ENCODE data around the gene NCEH1. TPM values are rescaled to one million over a fixed set of nuclear protein-coding genes. Genes with fewer than 3 reads are reported as not detected.
A peak's percentile ranks its signal among the peaks of the same experiment; 100 is the strongest.

The NCEH1 gene
- total RNA-seq, 5 donors from 2014 or later (not counting 1 experiment from before 2014, with no cell fraction given): 2.4 to 3.8 (median 3.5) TPM

DNA sequence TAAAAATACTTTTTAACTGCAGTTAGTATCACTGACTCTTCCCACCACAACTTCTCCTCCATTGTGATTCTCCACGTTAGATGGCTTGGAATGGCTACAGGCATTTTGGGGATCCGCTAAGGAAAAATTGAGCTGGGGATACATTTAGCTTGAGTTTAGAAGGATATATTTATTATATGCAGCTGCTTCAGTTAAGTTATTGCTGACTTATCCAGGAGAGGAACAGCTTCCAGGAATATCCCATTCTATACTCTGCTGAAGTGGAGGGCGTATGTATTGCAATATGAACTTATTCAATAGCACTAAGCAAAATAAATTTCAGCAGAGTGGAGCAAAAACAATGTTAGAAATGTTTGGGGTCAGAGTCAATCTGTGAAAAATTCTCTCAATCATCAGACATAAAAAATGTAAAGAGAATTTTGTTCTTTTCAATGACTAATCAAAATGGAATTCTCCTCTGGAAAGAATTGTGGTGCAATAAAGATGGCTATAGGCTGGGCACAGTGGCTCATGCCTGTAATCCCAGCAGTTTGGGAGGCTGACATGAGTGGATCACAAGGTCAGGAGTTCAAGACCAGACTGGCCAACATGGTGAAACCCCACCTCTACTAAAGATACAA is 84.7 kb downstream of the NCEH1 start:
- DNase-seq: no peak
- ATAC-seq (replicated peaks in 1 of 4): no peak
- no peak overlapping the region for H3K4me3 ChIP-seq (ENCODE audit: control insufficient read depth in 1 of 2, extremely low read depth in 1 of 2, low read length in 1 of 2)
- H3K4me1 ChIP-seq (ENCODE audit: control insufficient read depth in 1 of 2, extremely low read depth in 1 of 2, insufficient read depth in 2 of 2, low read length in 2 of 2): no peaks in the 10 kb centered on the region
- H3K9me3 Mint-ChIP-seq: no peaks in the 10 kb centered on the region
- ChIA-PET POLR2A (no interaction called here), CTCF (interaction anchor here (0.6 to 1.3 kb wide), 2 partner anchors 42 to 167 kb away, joined by 3 read pairs; no protein-coding TSS in a partner anchor)
- peaks cover 5 to 9% (median 6%) of the 10 kb centered on the region in 3 donors for H3K4me1 Mint-ChIP-seq
- no CpG with 5 or more reads among the region's 3 CpGs for WGBS (ENCODE audit: insufficient coverage)
- H3K36me3 Mint-ChIP-seq: peaks cover 5% of the 10 kb centered on the region
- H3K27ac Mint-ChIP-seq: no peak overlapping the region
- no peaks in the 10 kb centered on the region for H3K36me3 ChIP-seq (ENCODE audit: control insufficient read depth in 2 of 2, extremely low read depth in 1 of 2, insufficient read depth in 1 of 2, low read length in 1 of 2)
- no peaks in the 10 kb centered on the region for H3K27me3 ChIP-seq (replicated peaks in 1 of 2; ENCODE audit: control insufficient read depth in 2 of 2, extremely low read depth in 1 of 2, insufficient read depth in 2 of 2, low read length in 1 of 2)
- H3K9me3 ChIP-seq: no peaks in the 10 kb centered on the region
- H3K27me3 Mint-ChIP-seq: no peaks in the 10 kb centered on the region
- H3K27ac ChIP-seq (ENCODE audit: low read length): no peak overlapping the region
- no peak overlapping the region for H3K4me3 Mint-ChIP-seq

DNA sequence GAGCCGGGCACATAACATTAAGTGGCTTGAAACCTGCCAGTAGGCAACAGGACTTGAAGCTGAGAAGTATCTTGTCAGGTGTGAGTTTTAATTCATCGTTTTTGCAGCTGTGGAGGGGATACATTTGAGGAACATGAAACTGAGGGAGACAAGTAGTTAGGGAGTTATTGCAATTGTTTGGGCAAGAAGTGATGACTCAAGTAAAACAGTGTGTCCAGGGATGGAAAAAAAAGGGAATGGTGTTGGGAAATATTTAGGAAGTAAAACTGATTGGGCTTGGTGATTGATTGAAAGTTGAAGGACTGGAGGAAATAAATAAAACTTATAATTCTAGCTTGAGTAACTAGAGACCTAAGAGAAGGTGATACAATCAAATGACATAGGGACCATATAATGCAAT is 85.5 kb downstream of the NCEH1 start:
- Mint-ChIP-seq H3K4me1 (peaks cover 5 to 9% (median 6%) of the 10 kb centered on the region in 3 donors), H3K4me3 (no peak overlapping the region), H3K9me3 (no peaks in the 10 kb centered on the region), H3K36me3 (peaks cover 5% of the 10 kb centered on the region), H3K27ac (no peak overlapping the region), H3K27me3 (no peaks in the 10 kb centered on the region)
- 86% methylated on average over 2 of the region's 2 CpGs for WGBS (ENCODE audit: insufficient coverage)
- Histone ChIP-seq H3K4me3 (ENCODE audit: control insufficient read depth in 1 of 2, extremely low read depth in 1 of 2, low read length in 1 of 2) (no peak overlapping the region), H3K4me1 (ENCODE audit: control insufficient read depth in 1 of 2, extremely low read depth in 1 of 2, insufficient read depth in 2 of 2, low read length in 2 of 2) (no peaks in the 10 kb centered on the region), H3K27ac (ENCODE audit: low read length) (no peak overlapping the region), H3K36me3 (ENCODE audit: control insufficient read depth in 2 of 2, extremely low read depth in 1 of 2, insufficient read depth in 1 of 2, low read length in 1 of 2) (no peaks in the 10 kb centered on the region), H3K27me3 (replicated peaks in 1 of 2; ENCODE audit: control insufficient read depth in 2 of 2, extremely low read depth in 1 of 2, insufficient read depth in 2 of 2, low read length in 1 of 2) (no peaks in the 10 kb centered on the region), H3K9me3 (no peaks in the 10 kb centered on the region)
- ChIA-PET POLR2A (no interaction called here), CTCF (interaction anchor here (0.7 to 1.4 kb wide), 4 partner anchors 12 to 174 kb away, joined by 3 to 7 read pairs (median 4); no protein-coding TSS in a partner anchor)
- DNase-seq: no peak
- no peak for ATAC-seq (replicated peaks in 1 of 4)

DNA sequence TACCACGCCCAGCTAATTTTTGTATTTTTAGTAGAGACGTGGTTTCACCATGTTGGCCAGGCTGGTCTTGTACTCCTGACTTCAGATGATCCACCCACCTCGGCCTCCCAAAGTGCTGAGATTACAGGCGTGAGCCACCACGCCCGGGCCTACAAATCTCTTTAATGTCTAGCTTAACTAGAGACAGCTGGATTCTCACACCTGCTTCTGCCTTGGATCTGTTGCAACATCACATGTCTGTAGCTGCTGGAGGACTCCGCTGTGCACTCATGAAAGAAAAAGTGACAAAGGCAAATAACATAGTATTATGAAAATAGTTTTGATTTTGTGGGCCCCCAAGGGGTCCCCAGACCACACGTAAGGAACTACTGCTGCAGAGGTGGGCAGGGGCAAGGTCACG is 85.9 kb downstream of the NCEH1 start:
- no peak for ATAC-seq (replicated peaks in 1 of 4)
- WGBS (ENCODE audit: insufficient coverage): 89% methylated on average over 8 of the region's 9 CpGs
- H3K4me3 ChIP-seq (ENCODE audit: control insufficient read depth in 1 of 2, extremely low read depth in 1 of 2, low read length in 1 of 2): no peak overlapping the region
- Mint-ChIP-seq H3K27ac (no peak overlapping the region), H3K4me3 (no peak overlapping the region), H3K9me3 (no peaks in the 10 kb centered on the region), H3K36me3 (peaks cover 5% of the 10 kb centered on the region), H3K27me3 (no peaks in the 10 kb centered on the region), H3K4me1 (peaks cover 5 to 9% (median 6%) of the 10 kb centered on the region in 3 donors)
- H3K36me3 ChIP-seq (ENCODE audit: control insufficient read depth in 2 of 2, extremely low read depth in 1 of 2, insufficient read depth in 1 of 2, low read length in 1 of 2): no peaks in the 10 kb centered on the region
- H3K27me3 ChIP-seq (replicated peaks in 1 of 2; ENCODE audit: control insufficient read depth in 2 of 2, extremely low read depth in 1 of 2, insufficient read depth in 2 of 2, low read length in 1 of 2): no peaks in the 10 kb centered on the region
- H3K4me1 ChIP-seq (ENCODE audit: control insufficient read depth in 1 of 2, extremely low read depth in 1 of 2, insufficient read depth in 2 of 2, low read length in 2 of 2): no peaks in the 10 kb centered on the region
- no peaks in the 10 kb centered on the region for H3K9me3 ChIP-seq
- ChIA-PET POLR2A (no interaction called here), CTCF (interaction anchor here (0.6 to 1.4 kb wide), 9 partner anchors 12 to 862 kb away, joined by 3 to 7 read pairs (median 3); no protein-coding TSS in a partner anchor)
- no peak overlapping the region for H3K27ac ChIP-seq (ENCODE audit: low read length)
- no peak for DNase-seq

DNA sequence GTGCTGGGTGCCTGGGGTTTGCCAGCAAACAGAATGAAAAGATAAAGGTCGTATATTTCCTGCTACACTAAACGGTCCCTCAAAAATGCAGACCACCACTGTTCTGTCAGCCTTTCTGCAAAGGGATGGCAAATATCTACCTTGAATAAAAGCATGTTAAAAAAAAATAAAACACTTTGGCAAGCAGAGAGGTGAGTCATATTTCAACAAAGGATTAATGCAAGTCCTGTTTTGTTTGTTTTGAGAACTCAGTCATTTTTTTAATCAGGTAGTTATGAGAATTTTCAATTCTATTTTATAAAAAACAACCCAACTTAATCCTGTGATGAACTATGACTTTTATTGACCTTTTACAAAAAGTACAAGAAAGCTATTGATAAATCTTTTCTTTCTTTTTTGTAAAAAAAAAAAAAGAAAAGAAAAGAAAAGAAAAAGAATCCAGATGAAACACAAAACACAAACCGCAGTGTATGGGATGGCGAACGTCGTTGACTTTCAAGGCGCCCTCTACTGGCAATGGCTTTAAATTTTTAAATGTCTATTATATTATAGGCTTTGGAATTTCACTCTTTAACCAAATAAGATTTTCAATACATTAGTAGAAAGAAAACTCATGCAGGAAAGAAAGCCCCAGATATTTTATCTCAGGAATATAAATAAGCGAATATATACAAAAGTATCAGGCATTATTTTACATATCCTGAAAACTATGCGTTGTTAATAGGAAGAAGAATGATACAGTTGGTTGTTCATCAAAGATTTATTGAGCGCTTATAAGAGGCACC is 87.8 kb downstream of the NCEH1 start:
- Mint-ChIP-seq H3K36me3 (no peaks in the 10 kb centered on the region), H3K27me3 (no peaks in the 10 kb centered on the region), H3K4me3 (peak overlapping the region in 1 of 3 donors; percentile 22), H3K27ac (no peak overlapping the region), H3K4me1 (peaks cover 5 to 9% (median 6%) of the 10 kb centered on the region in 3 donors), H3K9me3 (peaks cover 0 to 5% (median 4%) of the 10 kb centered on the region in 3 donors)
- CTCF ChIA-PET: interaction anchor here (0.5 to 1.3 kb wide), 37 partner anchors 9 to 1808 kb away, joined by 3 to 13 read pairs (median 4); partner anchors contain the start of gene ECT2 (in 1 of the 2)
- Histone ChIP-seq H3K9me3 (no peaks in the 10 kb centered on the region), H3K4me1 (ENCODE audit: control insufficient read depth in 1 of 2, extremely low read depth in 1 of 2, insufficient read depth in 2 of 2, low read length in 2 of 2) (no peaks in the 10 kb centered on the region), H3K27me3 (replicated peaks in 1 of 2; ENCODE audit: control insufficient read depth in 2 of 2, extremely low read depth in 1 of 2, insufficient read depth in 2 of 2, low read length in 1 of 2) (no peaks in the 10 kb centered on the region), H3K4me3 (ENCODE audit: control insufficient read depth in 1 of 2, extremely low read depth in 1 of 2, low read length in 1 of 2) (no peak overlapping the region), H3K27ac (ENCODE audit: low read length) (no peak overlapping the region), H3K36me3 (ENCODE audit: control insufficient read depth in 2 of 2, extremely low read depth in 1 of 2, insufficient read depth in 1 of 2, low read length in 1 of 2) (no peaks in the 10 kb centered on the region)
- WGBS (ENCODE audit: insufficient coverage): no CpG with 5 or more reads among the region's 10 CpGs
- DNase-seq (peak in 24 of 35 experiments; percentile 3 to 69 (median 19)), ATAC-seq (replicated peaks in 1 of 4) (peak in 3 of 4 experiments; percentile 38 to 68 (median 65))
- POLR2A ChIA-PET: interaction anchor here (0.6 kb wide), 4 partner anchors 101 to 164 kb away, joined by 3 to 4 read pairs (median 4); no protein-coding TSS in a partner anchor

DNA sequence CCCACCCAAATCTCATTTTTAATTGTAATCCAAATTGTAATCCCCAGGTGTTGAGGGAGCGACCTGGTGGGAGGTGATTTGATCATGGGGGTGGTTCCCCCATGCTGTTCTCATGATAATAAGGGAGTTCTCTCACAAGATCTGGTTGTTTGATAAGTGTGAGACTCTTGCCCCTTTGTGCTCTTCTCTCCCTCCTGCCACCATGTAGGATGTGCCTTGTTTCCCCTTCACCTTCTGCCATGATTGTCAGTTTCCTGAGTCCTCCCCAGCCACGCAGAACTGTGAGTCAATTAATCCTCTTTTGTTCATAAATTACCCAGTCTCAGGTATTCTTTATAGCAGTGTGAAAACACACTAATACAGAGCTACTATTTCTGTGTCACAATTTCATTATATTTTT is 88.7 kb downstream of the NCEH1 start:
- Mint-ChIP-seq H3K27ac (no peak overlapping the region), H3K27me3 (no peaks in the 10 kb centered on the region), H3K4me1 (peaks cover 7 to 10% (median 8%) of the 10 kb centered on the region in 3 donors), H3K9me3 (peaks cover 0 to 5% (median 4%) of the 10 kb centered on the region in 3 donors), H3K4me3 (no peak overlapping the region), H3K36me3 (no peaks in the 10 kb centered on the region)
- no peak overlapping the region for H3K27ac ChIP-seq (ENCODE audit: low read length)
- DNase-seq (no peak), ATAC-seq (replicated peaks in 1 of 4) (no peak)
- H3K4me3 ChIP-seq (ENCODE audit: control insufficient read depth in 1 of 2, extremely low read depth in 1 of 2, low read length in 1 of 2): no peak overlapping the region
- no peaks in the 10 kb centered on the region for H3K36me3 ChIP-seq (ENCODE audit: control insufficient read depth in 2 of 2, extremely low read depth in 1 of 2, insufficient read depth in 1 of 2, low read length in 1 of 2)
- POLR2A ChIA-PET: no interaction called here
- no peaks in the 10 kb centered on the region for H3K27me3 ChIP-seq (replicated peaks in 1 of 2; ENCODE audit: control insufficient read depth in 2 of 2, extremely low read depth in 1 of 2, insufficient read depth in 2 of 2, low read length in 1 of 2)
- no CpG with 5 or more reads among the region's 2 CpGs for WGBS (ENCODE audit: insufficient coverage)
- H3K4me1 ChIP-seq (ENCODE audit: control insufficient read depth in 1 of 2, extremely low read depth in 1 of 2, insufficient read depth in 2 of 2, low read length in 2 of 2): no peaks in the 10 kb centered on the region
- CTCF ChIA-PET: interaction anchor here (0.5 to 1.4 kb wide), 11 partner anchors 10 to 161 kb away, joined by 3 to 10 read pairs (median 4); no protein-coding TSS in a partner anchor
- no peaks in the 10 kb centered on the region for H3K9me3 ChIP-seq

DNA sequence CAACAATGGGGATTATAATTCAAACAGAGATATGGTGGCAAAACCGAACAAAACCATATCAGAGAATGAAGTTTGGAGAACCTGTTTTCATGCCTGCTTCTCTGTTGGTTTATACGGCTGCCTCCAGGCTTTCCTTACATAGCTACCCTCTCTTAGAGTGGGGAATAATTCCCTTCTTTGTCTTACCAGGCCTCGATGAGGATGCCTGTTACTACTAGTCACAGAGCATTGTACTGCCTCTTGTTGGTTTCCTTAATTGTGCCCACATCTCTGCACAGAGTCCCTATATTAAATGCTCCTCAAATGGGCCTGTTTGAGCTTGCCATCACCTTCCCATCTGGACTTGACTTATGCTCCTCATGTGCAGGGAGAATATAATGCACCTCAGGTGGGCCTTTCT is 92.9 kb downstream of the NCEH1 start:
- no peaks in the 10 kb centered on the region for H3K36me3 Mint-ChIP-seq
- peaks cover 22 to 29% (median 25%) of the 10 kb centered on the region in 3 donors for H3K4me1 Mint-ChIP-seq
- H3K27ac Mint-ChIP-seq: peak overlapping the region in 1 of 2 donors; percentile 18
- no peak overlapping the region for H3K27ac ChIP-seq (ENCODE audit: low read length)
- no peak overlapping the region for H3K4me3 Mint-ChIP-seq
- ChIA-PET POLR2A (interaction anchor here in 1 of 2 donors (0.7 kb wide), 1 partner anchor 394 kb away, joined by 4 read pairs; no protein-coding TSS in a partner anchor), CTCF (interaction anchor here in 1 of 2 donors (1.5 kb wide), 1 partner anchor 23 kb away, joined by 3 read pairs; no protein-coding TSS in a partner anchor)
- peaks cover 0 to 5% (median 4%) of the 10 kb centered on the region in 3 donors for H3K9me3 Mint-ChIP-seq
- H3K27me3 ChIP-seq (replicated peaks in 1 of 2; ENCODE audit: control insufficient read depth in 2 of 2, extremely low read depth in 1 of 2, insufficient read depth in 2 of 2, low read length in 1 of 2): no peaks in the 10 kb centered on the region
- no peaks in the 10 kb centered on the region for H3K9me3 ChIP-seq
- H3K36me3 ChIP-seq (ENCODE audit: control insufficient read depth in 2 of 2, extremely low read depth in 1 of 2, insufficient read depth in 1 of 2, low read length in 1 of 2): no peaks in the 10 kb centered on the region
- 57% methylated on average over 1 of the region's 3 CpGs for WGBS (ENCODE audit: insufficient coverage)
- no peak for ATAC-seq (replicated peaks in 1 of 4)
- DNase-seq: no peak
- peaks cover 2 to 10% of the 10 kb centered on the region in 2 experiments for H3K4me1 ChIP-seq (ENCODE audit: control insufficient read depth in 1 of 2, extremely low read depth in 1 of 2, insufficient read depth in 2 of 2, low read length in 2 of 2)
- H3K27me3 Mint-ChIP-seq: no peaks in the 10 kb centered on the region
- no peak overlapping the region for H3K4me3 ChIP-seq (ENCODE audit: control insufficient read depth in 1 of 2, extremely low read depth in 1 of 2, low read length in 1 of 2)
